GM21423 (cell line): ENCODE results near the gene PADI1.
"Not testable (repeated sequence)": the region's sequence is repeated elsewhere in the genome, so short reads cannot be mapped to it uniquely, and the experiment has no call there.

Experiments used
- ATAC-seq: cut with Tn5 transposase; IDR thresholded peaks from one replicate; pipeline ENCODE4 v1.9.1; 2021; ENCODE audit warnings: mild to moderate bottlenecking, moderate library complexity; ENCODE audit not compliant: unreplicated experiment

The PADI1 gene

GRCh38 chr1:17239420-17239819 lies 34.5 kb downstream of the PADI1 start:
- no peak for ATAC-seq

- ATAC-seq = not testable (repeated sequence)
Observed at GRCh38 chr1:17241011-17241779, 36.3 kb downstream of the PADI1 start.

- not testable (repeated sequence) for ATAC-seq
Observed at GRCh38 chr1:17241780-17242074, 36.8 kb downstream of the PADI1 start.

- ATAC-seq = no peak
Observed at GRCh38 chr1:17243274-17243673, 38.3 kb downstream of the PADI1 start.

- no peak for ATAC-seq
Observed at GRCh38 chr1:17244821-17245740, 40.2 kb downstream of the PADI1 start.

GRCh38 chr1:17245816-17246325 lies 40.9 kb downstream of the PADI1 start:
- ATAC-seq = no peak

- no peak for ATAC-seq
Observed at GRCh38 chr1:17246971-17247370, 42.0 kb downstream of the PADI1 start.

GRCh38 chr1:17248781-17249180 lies 43.9 kb downstream of the PADI1 start, which contains the start of gene PADI3:
Gene PADI3, plus strand, starts transcription at chr1:17249098. Its CDS starts 40 bp downstream, at chr1:17249138.
- no peak for ATAC-seq

- no peak for ATAC-seq
Observed at GRCh38 chr1:17250601-17251000, 45.7 kb downstream of the PADI1 start.

- no peak for ATAC-seq
Observed at GRCh38 chr1:17251246-17251645, 46.3 kb downstream of the PADI1 start.

- ATAC-seq = no peak
Observed at GRCh38 chr1:17251701-17252376, 46.9 kb downstream of the PADI1 start.

GRCh38 chr1:17255336-17255735 lies 50.4 kb downstream of the PADI1 start:
- ATAC-seq = no peak

GRCh38 chr1:17258116-17258757 lies 53.3 kb downstream of the PADI1 start:
- ATAC-seq = no peak

- ATAC-seq = no peak
Observed at GRCh38 chr1:17258758-17259130, 53.8 kb downstream of the PADI1 start.

- no peak for ATAC-seq
Observed at GRCh38 chr1:17259233-17259873, 54.4 kb downstream of the PADI1 start.

GRCh38 chr1:17260264-17260663 lies 55.3 kb downstream of the PADI1 start:
- no peak for ATAC-seq

GRCh38 chr1:17260738-17261137 lies 55.8 kb downstream of the PADI1 start:
- no peak for ATAC-seq

GRCh38 chr1:17263936-17264335 lies 59.0 kb downstream of the PADI1 start:
- no peak for ATAC-seq

- no peak for ATAC-seq
Observed at GRCh38 chr1:17264470-17264869, 59.5 kb downstream of the PADI1 start.

- no peak for ATAC-seq
Observed at GRCh38 chr1:17265162-17265561, 60.2 kb downstream of the PADI1 start.
